ENCODE data around the gene USE1. TPM values are rescaled to one million over a fixed set of nuclear protein-coding genes. Genes with fewer than 3 reads are reported as not detected.
A peak's percentile ranks its signal among the peaks of the same experiment; 100 is the strongest.

The USE1 gene
- total RNA-seq, 1 donor from 2014 or later = 32.0 TPM

DNA sequence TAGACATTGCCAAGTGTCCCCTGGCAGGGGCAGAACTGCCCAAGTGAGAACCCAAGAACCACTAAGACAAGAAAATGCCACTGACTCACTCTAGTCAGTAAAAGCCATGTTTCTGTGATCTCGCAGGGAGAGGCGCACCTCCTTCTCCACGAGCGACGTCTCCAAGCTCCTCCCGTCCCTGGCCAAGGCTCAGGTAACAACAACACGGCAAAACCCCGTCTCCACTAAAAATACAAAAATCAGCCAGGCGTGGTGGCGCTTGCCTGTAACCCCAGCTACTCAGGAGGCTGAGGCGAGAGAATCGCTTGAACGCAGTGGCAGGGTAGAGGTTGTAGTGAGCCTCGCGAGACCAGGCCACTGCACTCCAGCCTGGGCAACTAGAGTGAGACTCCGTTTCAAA, 17.5 kb upstream of the USE1 start:
- H3K27ac ChIP-seq = no peak overlapping the region
- H3K4me1 ChIP-seq = no peaks in the 10 kb centered on the region
- H3K9me3 ChIP-seq = no peaks in the 10 kb centered on the region
- peaks cover 96% of the 10 kb centered on the region for H3K36me3 ChIP-seq
- no peaks in the 10 kb centered on the region for H3K27me3 ChIP-seq (ENCODE audit: low read depth)
- TF ChIP-seq, protein P1, sequence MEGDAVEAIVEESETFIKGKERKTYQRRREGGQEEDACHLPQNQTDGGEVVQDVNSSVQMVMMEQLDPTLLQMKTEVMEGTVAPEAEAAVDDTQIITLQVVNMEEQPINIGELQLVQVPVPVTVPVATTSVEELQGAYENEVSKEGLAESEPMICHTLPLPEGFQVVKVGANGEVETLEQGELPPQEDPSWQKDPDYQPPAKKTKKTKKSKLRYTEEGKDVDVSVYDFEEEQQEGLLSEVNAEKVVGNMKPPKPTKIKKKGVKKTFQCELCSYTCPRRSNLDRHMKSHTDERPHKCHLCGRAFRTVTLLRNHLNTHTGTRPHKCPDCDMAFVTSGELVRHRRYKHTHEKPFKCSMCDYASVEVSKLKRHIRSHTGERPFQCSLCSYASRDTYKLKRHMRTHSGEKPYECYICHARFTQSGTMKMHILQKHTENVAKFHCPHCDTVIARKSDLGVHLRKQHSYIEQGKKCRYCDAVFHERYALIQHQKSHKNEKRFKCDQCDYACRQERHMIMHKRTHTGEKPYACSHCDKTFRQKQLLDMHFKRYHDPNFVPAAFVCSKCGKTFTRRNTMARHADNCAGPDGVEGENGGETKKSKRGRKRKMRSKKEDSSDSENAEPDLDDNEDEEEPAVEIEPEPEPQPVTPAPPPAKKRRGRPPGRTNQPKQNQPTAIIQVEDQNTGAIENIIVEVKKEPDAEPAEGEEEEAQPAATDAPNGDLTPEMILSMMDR (IDR thresholded peaks at IDR 0.05) = no peak
- intact Hi-C loops (cut with DNase I) = no loop called here
- H3K4me3 ChIP-seq = no peak overlapping the region
- ATAC-seq (no peak), DNase-seq (no peak)

DNA sequence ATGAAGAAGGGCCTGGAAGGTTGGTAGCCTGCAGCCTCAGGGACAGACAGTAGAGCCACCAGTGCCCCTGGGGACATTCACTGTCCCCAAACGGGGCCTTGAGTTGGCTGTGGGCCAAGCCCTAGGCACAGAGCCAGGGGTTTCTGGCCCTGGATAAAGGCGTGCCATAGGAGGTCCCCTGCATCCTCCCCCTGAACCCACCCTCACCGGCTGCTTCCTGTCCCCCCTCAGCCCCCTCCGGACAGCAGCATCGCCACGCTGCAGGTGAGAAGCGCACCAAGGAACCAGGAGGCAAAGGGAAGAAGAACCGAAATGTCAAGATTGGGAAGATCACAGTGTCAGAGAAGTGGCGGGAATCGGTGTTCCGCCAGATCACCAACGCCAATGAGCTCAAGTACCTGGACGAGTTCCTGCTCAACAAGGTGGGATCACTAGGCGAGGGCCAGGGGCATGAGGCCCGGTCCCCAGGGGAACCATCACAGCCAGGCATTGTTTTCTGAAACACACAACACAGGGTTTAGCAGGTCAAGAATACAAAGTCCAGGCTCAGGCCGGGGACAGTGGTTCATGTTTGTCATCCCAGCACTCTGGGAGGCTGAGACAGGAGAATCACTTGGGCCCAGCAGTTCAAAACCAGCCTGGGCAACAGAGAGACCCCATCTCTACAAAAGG, 14.6 kb upstream of the USE1 start:
- Histone ChIP-seq H3K36me3 (peaks cover 96% of the 10 kb centered on the region), H3K4me1 (no peaks in the 10 kb centered on the region), H3K9me3 (no peaks in the 10 kb centered on the region), H3K4me3 (no peak overlapping the region), H3K27me3 (ENCODE audit: low read depth) (no peaks in the 10 kb centered on the region), H3K27ac (no peak overlapping the region)
- DNase-seq = no peak
- no peak for ATAC-seq
- intact Hi-C loops (cut with DNase I) = no loop called here
- TF ChIP-seq, protein P1 (IDR thresholded peaks at IDR 0.05) = no peak

DNA sequence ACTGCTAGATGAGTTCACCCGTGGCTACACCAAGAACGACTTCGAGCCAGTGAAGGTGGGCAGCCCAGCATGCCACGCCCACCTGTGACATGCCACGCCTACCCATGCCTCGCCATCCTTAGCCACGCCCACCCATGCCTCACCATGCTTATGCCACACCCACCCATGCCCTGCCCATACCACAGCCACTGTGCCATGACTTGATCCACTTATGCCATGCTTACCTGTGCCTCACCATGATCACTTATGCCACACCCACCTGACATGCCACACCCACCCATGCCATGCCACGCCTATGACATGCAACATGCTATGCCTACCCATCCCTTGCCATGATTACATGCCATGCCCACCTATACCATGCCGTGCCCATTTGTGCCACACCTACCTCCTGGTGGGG, 12.9 kb upstream of the USE1 start:
- Histone ChIP-seq H3K9me3 (no peaks in the 10 kb centered on the region), H3K4me3 (no peak overlapping the region), H3K4me1 (no peaks in the 10 kb centered on the region), H3K27ac (no peak overlapping the region), H3K36me3 (peaks cover 100% of the 10 kb centered on the region), H3K27me3 (ENCODE audit: low read depth) (no peaks in the 10 kb centered on the region)
- ATAC-seq (no peak), DNase-seq (no peak)
- intact Hi-C loops (cut with DNase I) = no loop called here
- TF ChIP-seq, protein P1 (IDR thresholded peaks at IDR 0.05) = no peak

DNA sequence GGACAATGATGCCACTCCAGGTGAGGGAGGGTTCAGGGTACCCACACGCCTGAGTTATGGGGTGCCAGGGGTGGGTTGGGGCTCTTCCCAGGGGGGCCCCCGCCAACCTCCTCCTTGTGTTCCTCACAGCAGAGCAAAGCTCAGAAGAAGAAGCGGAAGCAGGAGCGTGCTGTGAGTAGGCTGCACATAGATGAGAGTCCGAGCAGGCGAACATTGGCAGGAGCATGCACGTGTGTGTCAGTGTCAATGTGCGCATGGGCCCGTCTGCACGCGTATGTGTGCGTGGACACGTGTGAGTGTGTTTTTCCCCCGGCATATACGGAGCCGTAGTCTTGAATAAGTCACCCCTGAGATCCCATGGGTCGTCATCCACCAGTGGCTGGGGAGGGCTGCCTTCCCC, 12.4 kb upstream of the USE1 start:
- peaks cover 100% of the 10 kb centered on the region for H3K36me3 ChIP-seq
- DNase-seq (no peak), ATAC-seq (no peak)
- TF ChIP-seq, protein P1 (IDR thresholded peaks at IDR 0.05) = no peak
- intact Hi-C loops (cut with DNase I) = no loop called here
- H3K4me1 ChIP-seq = no peaks in the 10 kb centered on the region
- H3K4me3 ChIP-seq = no peak overlapping the region
- no peaks in the 10 kb centered on the region for H3K9me3 ChIP-seq
- no peak overlapping the region for H3K27ac ChIP-seq
- H3K27me3 ChIP-seq (ENCODE audit: low read depth) = no peaks in the 10 kb centered on the region

DNA sequence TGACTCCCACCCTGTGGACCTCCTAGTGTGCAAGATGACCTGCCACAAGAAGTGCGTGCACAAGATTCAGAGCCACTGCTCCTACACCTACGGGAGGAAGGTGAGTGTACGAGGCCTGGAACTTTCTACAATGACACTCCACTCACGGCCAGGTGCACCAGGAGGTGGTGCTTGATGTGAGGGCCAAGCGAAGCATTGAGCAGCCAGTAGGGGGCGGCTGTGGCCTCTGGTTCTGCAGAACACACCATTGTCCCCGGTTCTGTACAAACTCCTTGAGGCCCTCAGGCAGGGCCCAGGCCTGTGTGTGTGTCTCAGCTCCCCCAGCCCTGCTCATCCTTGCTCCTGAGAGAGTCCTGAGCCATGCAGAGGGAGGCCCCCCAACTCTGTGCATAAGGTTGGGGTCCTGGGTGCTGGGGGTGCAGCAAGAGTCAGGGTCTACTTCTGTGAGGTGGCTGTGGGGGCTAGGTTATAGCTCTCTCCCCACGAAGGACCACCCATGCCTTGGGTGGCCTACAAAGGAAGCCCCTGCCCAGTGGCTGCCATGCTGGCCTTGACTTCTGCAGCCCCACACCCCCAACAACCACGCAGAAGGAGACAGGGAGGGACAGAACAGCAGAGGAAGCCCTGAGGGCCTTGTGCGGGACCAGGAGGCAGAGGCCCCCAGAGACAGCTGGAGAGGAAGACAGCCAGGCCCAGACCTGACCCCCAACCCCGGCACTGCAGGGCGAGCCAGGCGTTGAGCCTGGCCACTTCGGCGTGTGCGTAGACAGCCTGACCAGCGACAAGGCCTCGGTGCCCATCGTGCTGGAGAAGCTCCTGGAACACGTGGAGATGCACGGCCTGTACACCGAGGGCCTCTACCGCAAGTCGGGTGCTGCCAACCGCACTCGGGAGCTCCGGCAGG, 9.7 kb upstream of the USE1 start:
- DNase-seq (peak; percentile 82), ATAC-seq (peak; percentile 75 to 78)
- Histone ChIP-seq H3K27ac (no peak overlapping the region), H3K4me1 (no peaks in the 10 kb centered on the region), H3K36me3 (peaks cover 100% of the 10 kb centered on the region), H3K4me3 (no peak overlapping the region), H3K27me3 (ENCODE audit: low read depth) (no peaks in the 10 kb centered on the region), H3K9me3 (no peaks in the 10 kb centered on the region)
- TF ChIP-seq, protein P1 (IDR thresholded peaks at IDR 0.05) = peak; percentile 76
- intact Hi-C loops (cut with DNase I) = no loop called here

All from lower lobe of right lung (tissue), 2 donors.